Trophoblast cell (in vitro differentiated cells and primary cell): ENCODE results near the gene PDS5B.

Experiments used
- DNase-seq, 2 donors: peaks; one replicate each; pipeline ENCODE4 v3.0.0-alpha.2; 2016
- H2AFZ ChIP-seq: 2 replicates; pipeline ENCODE4 v1.6.1; 2013; ENCODE audit warnings: low read length, moderate library complexity, mild to moderate bottlenecking; ENCODE audit not compliant: insufficient read depth, poor library complexity
- H2AK5ac ChIP-seq: 2 replicates; pipeline ENCODE4 v1.6.1; 2013; ENCODE audit warnings: mild to moderate bottlenecking, low read length
- H2BK120ac ChIP-seq: 2 replicates; pipeline ENCODE4 v1.6.1; 2013; ENCODE audit warnings: low read length, mild to moderate bottlenecking, moderate library complexity; ENCODE audit not compliant: insufficient read depth, poor library complexity
- H2BK12ac ChIP-seq: 2 replicates; pipeline ENCODE4 v1.6.1; 2013; ENCODE audit warnings: mild to moderate bottlenecking, low read length, moderate library complexity
- H2BK5ac ChIP-seq: 2 replicates; pipeline ENCODE4 v1.6.1; 2013; ENCODE audit warnings: low read length, low read depth, moderate library complexity, mild to moderate bottlenecking; ENCODE audit not compliant: poor library complexity
- H3K14ac ChIP-seq: 2 replicates; pipeline ENCODE4 v1.6.1; 2013; ENCODE audit warnings: mild to moderate bottlenecking, low read length
- H3K18ac ChIP-seq: 2 replicates; pipeline ENCODE4 v1.6.1; 2013; ENCODE audit warnings: mild to moderate bottlenecking, low read length
- H3K23ac ChIP-seq: 2 replicates; pipeline ENCODE4 v1.6.1; 2013; ENCODE audit warnings: low read length
- H3K27ac ChIP-seq: 2 replicates; pipeline ENCODE4 v1.5.1; 2013; ENCODE audit warnings: low read depth, mild to moderate bottlenecking, inconsistent platforms, low read length, moderate library complexity
- H3K27me3 ChIP-seq: 2 replicates; pipeline ENCODE4 v1.6.1; 2013; ENCODE audit warnings: inconsistent platforms, mild to moderate bottlenecking, low read length, moderate library complexity; ENCODE audit not compliant: insufficient read depth
- H3K36me3 ChIP-seq, 2 experiments: 1 replicate in 1 of 2; 2 replicates in 1 of 2; pipeline ENCODE4 v1.6.1; 2013; ENCODE audit warnings: low read length in 2 of 2, mild to moderate bottlenecking in 2 of 2, moderate library complexity in 1 of 2; ENCODE audit not compliant: insufficient read depth in 2 of 2, control insufficient read depth in 1 of 2
- H3K4ac ChIP-seq: 2 replicates; pipeline ENCODE4 v1.6.1; 2013; ENCODE audit warnings: low read depth, mild to moderate bottlenecking, low read length, moderate library complexity
- H3K4me1 ChIP-seq, 2 experiments: 1 replicate in 1 of 2; 2 replicates in 1 of 2; pipeline ENCODE4 v1.6.1; 2013; ENCODE audit warnings: low read length in 2 of 2, mild to moderate bottlenecking in 2 of 2, moderate library complexity in 1 of 2; ENCODE audit not compliant: insufficient read depth in 2 of 2, control insufficient read depth in 1 of 2
- H3K4me2 ChIP-seq: 2 replicates; pipeline ENCODE4 v1.6.1; 2013; ENCODE audit warnings: inconsistent platforms, mild to moderate bottlenecking, low read length, moderate library complexity
- H3K4me3 ChIP-seq: 2 replicates; pipeline ENCODE4 v1.5.1; 2013; ENCODE audit warnings: mild to moderate bottlenecking, low read depth, low read length, inconsistent platforms
- H3K79me1 ChIP-seq: one replicate; pipeline ENCODE4 v1.6.1; 2013; ENCODE audit warnings: low read length
- H3K79me2 ChIP-seq: 2 replicates; pipeline ENCODE4 v1.6.1; 2013; ENCODE audit warnings: low read length, mild to moderate bottlenecking; ENCODE audit not compliant: control insufficient read depth, insufficient read depth, poor library complexity
- H3K9ac ChIP-seq: 2 replicates; pipeline ENCODE4 v1.6.1; 2013; ENCODE audit warnings: mild to moderate bottlenecking, low read length
- H3K9me3 ChIP-seq: 2 replicates; pipeline ENCODE4 v1.6.1; 2013; ENCODE audit warnings: low read depth, mild to moderate bottlenecking, control low read depth, inconsistent platforms, low read length; ENCODE audit not compliant: insufficient read depth
- H4K12ac ChIP-seq: 2 replicates; pipeline ENCODE4 v1.6.1; 2013; ENCODE audit warnings: low read depth, mild to moderate bottlenecking, low read length, moderate library complexity
- H4K8ac ChIP-seq: 2 replicates; pipeline ENCODE4 v1.6.1; 2013; ENCODE audit warnings: low read depth, mild to moderate bottlenecking, low read length, moderate library complexity
- H4K91ac ChIP-seq: one replicate; pipeline ENCODE4 v1.6.1; 2013; ENCODE audit warnings: low read depth, mild to moderate bottlenecking, low read length, moderate library complexity
- WGBS: extraction: QIAGEN DNeasy Blood & Tissue Kit; methylation state at CpG from one replicate; pipeline ENCODE4 v1.1.7; 2013; ENCODE audit warnings: missing lambda C conversion rate; ENCODE audit not compliant: insufficient read length, insufficient coverage; ENCODE audit errors: extremely low coverage; 5-methylcytosine and 5-hydroxymethylcytosine counted together

The PDS5B gene

DNA sequence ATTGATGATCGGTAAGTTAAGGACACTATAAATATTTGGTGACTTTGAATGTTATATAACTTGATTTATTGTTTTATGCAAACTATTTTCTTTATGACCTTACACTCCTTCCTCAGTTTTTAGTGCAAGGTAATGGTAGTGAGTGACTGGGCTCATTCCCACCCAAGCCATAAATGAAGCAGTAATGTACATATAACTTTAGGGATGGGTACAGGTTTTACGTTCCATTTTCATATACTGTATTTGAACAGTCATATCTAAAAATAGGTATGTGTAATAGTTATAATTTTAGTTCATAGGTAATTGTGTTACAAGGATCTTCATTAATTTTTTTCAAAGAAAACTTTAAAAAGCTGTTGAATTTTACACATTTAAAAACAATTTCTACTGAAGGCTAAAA, 101.0 kb downstream of the PDS5B start:
- H3K18ac ChIP-seq, result no peak overlapping the region
- no peaks in the 10 kb centered on the region for H3K79me2 ChIP-seq
- no peak overlapping the region for H2BK5ac ChIP-seq
- no peak overlapping the region for H3K27ac ChIP-seq
- no peak overlapping the region for H4K8ac ChIP-seq
- H3K4me3 ChIP-seq, result no peak overlapping the region
- no peaks in the 10 kb centered on the region for H3K9me3 ChIP-seq
- H3K4me1 ChIP-seq, result no peaks in the 10 kb centered on the region
- no CpG with 5 or more reads among the region's 2 CpGs for WGBS
- no peak overlapping the region for H4K91ac ChIP-seq
- no peak overlapping the region for H3K9ac ChIP-seq
- H3K23ac ChIP-seq, result no peak overlapping the region
- no peak overlapping the region for H2BK120ac ChIP-seq
- no peak overlapping the region for H3K14ac ChIP-seq
- no peak overlapping the region for H4K12ac ChIP-seq
- H3K79me1 ChIP-seq, result no peaks in the 10 kb centered on the region
- DNase-seq, result no peak
- no peaks in the 10 kb centered on the region for H3K27me3 ChIP-seq
- no peak overlapping the region for H2AK5ac ChIP-seq
- no peak overlapping the region for H2AFZ ChIP-seq
- H3K36me3 ChIP-seq, result peaks cover 2% of the 10 kb centered on the region in 2 experiments
- H3K4ac ChIP-seq, result no peak overlapping the region
- no peak overlapping the region for H3K4me2 ChIP-seq
- no peak overlapping the region for H2BK12ac ChIP-seq

DNA sequence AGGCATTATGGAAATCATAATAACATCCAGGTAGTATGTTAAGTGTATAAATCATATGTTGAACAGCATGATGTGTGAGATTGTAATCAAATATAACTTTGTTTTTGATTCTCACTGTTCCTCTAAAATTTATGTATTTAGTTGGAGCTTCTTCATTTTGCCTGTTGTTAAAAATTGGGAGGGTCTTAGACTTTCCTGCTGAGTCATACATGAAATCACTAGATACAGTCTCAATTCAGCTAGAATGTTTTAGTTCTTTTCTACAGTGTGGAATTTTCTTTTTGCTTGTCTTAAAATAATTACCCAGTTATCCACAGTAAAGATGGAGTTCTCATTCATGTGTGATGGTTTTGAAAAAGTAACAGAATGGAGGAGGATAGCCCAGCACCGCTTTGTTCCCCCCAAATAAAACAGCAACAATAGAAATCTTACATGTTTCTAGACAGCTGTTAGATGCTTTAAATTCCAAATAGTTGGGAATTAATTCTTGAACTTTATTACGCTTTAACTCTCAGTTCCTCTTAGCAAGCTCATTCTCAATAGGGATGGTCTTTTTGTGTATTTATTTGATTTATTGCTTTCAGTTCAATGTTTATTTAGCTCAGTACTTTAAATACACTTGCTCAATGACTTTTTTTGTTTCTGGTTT, 109.5 kb downstream of the PDS5B start:
- H3K23ac ChIP-seq, result no peak overlapping the region
- no peak overlapping the region for H3K27ac ChIP-seq
- no peak overlapping the region for H4K8ac ChIP-seq
- no peaks in the 10 kb centered on the region for H3K36me3 ChIP-seq
- no peak overlapping the region for H3K14ac ChIP-seq
- no peak overlapping the region for H3K4me3 ChIP-seq
- DNase-seq, result no peak
- H2AK5ac ChIP-seq, result no peak overlapping the region
- no peak overlapping the region for H3K18ac ChIP-seq
- H3K79me1 ChIP-seq, result no peaks in the 10 kb centered on the region
- no peak overlapping the region for H2BK12ac ChIP-seq
- H3K9ac ChIP-seq, result no peak overlapping the region
- H3K9me3 ChIP-seq, result no peaks in the 10 kb centered on the region
- no peak overlapping the region for H3K4me2 ChIP-seq
- H3K4ac ChIP-seq, result no peak overlapping the region
- no peak overlapping the region for H4K91ac ChIP-seq
- H2BK120ac ChIP-seq, result no peak overlapping the region
- H3K27me3 ChIP-seq, result no peaks in the 10 kb centered on the region
- H3K4me1 ChIP-seq, result no peaks in the 10 kb centered on the region
- no peak overlapping the region for H4K12ac ChIP-seq
- no peaks in the 10 kb centered on the region for H3K79me2 ChIP-seq
- no CpG with 5 or more reads among the region's 2 CpGs for WGBS
- no peak overlapping the region for H2AFZ ChIP-seq
- H2BK5ac ChIP-seq, result no peak overlapping the region

DNA sequence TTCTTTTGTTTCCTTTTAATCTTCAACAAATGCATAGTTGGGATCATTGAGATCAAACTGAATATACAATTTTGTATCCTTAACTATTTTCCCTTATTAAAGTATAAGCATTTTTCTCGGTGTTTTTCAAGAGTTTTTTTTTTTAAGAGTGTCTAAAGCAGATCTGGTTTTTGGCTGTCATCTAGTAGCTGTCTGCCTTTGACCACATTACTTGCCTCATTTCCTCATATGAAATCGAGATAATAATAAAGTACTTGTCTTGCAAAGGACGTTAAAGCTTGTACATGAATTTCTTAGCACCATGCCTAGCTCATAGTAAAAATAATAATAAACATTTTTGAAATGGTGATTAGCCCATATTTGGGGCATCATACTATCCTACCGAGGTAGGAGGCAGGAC, 121.2 kb downstream of the PDS5B start:
- H4K12ac ChIP-seq, result no peak overlapping the region
- H3K4me3 ChIP-seq, result no peak overlapping the region
- H4K8ac ChIP-seq, result no peak overlapping the region
- no peak for DNase-seq
- H3K79me2 ChIP-seq, result no peaks in the 10 kb centered on the region
- no peak overlapping the region for H3K4ac ChIP-seq
- H2BK120ac ChIP-seq, result no peak overlapping the region
- peaks cover 7 to 9% of the 10 kb centered on the region in 2 experiments for H3K36me3 ChIP-seq
- H3K27me3 ChIP-seq, result no peaks in the 10 kb centered on the region
- H3K9ac ChIP-seq, result no peak overlapping the region
- H2AFZ ChIP-seq, result no peak overlapping the region
- WGBS, result no CpG with 5 or more reads among the region's 4 CpGs
- H2BK5ac ChIP-seq, result no peak overlapping the region
- no peak overlapping the region for H2AK5ac ChIP-seq
- no peak overlapping the region for H3K23ac ChIP-seq
- H3K14ac ChIP-seq, result no peak overlapping the region
- no peak overlapping the region for H2BK12ac ChIP-seq
- no peaks in the 10 kb centered on the region for H3K4me1 ChIP-seq
- no peak overlapping the region for H3K27ac ChIP-seq
- H4K91ac ChIP-seq, result no peak overlapping the region
- H3K9me3 ChIP-seq, result no peaks in the 10 kb centered on the region
- no peaks in the 10 kb centered on the region for H3K79me1 ChIP-seq
- H3K18ac ChIP-seq, result no peak overlapping the region
- H3K4me2 ChIP-seq, result no peak overlapping the region

GRCh38 chr13:32713397-32713796, 127.1 kb downstream of the PDS5B start:
- no peak overlapping the region for H3K4me3 ChIP-seq
- no peak overlapping the region for H2BK120ac ChIP-seq
- H4K91ac ChIP-seq, result no peak overlapping the region
- H4K8ac ChIP-seq, result no peak overlapping the region
- no peaks in the 10 kb centered on the region for H3K27me3 ChIP-seq
- no peaks in the 10 kb centered on the region for H3K79me2 ChIP-seq
- H3K4me2 ChIP-seq, result no peak overlapping the region
- H3K9me3 ChIP-seq, result peaks cover 5% of the 10 kb centered on the region
- H2AK5ac ChIP-seq, result no peak overlapping the region
- no peak overlapping the region for H3K9ac ChIP-seq
- H2BK12ac ChIP-seq, result no peak overlapping the region
- H3K14ac ChIP-seq, result no peak overlapping the region
- no peak overlapping the region for H3K4ac ChIP-seq
- no peak for DNase-seq
- H3K27ac ChIP-seq, result no peak overlapping the region
- no peak overlapping the region for H3K23ac ChIP-seq
- H3K18ac ChIP-seq, result no peak overlapping the region
- no peaks in the 10 kb centered on the region for H3K79me1 ChIP-seq
- H2AFZ ChIP-seq, result no peak overlapping the region
- H2BK5ac ChIP-seq, result no peak overlapping the region
- peaks cover 11 to 12% of the 10 kb centered on the region in 2 experiments for H3K36me3 ChIP-seq
- H3K4me1 ChIP-seq, result no peaks in the 10 kb centered on the region
- H4K12ac ChIP-seq, result no peak overlapping the region
